Measurements from ENCODE around the gene MRPL16. TPM values are rescaled to one million over a fixed set of nuclear protein-coding genes. Genes with fewer than 3 reads are reported as not detected.

Gene MRPL16
- total and polyA plus RNA-seq, 2 of the 13 experiments (the other 11 are each of a cell fraction or from before 2014, with no cell fraction given): 45.3 to 62.6 TPM

DNA sequence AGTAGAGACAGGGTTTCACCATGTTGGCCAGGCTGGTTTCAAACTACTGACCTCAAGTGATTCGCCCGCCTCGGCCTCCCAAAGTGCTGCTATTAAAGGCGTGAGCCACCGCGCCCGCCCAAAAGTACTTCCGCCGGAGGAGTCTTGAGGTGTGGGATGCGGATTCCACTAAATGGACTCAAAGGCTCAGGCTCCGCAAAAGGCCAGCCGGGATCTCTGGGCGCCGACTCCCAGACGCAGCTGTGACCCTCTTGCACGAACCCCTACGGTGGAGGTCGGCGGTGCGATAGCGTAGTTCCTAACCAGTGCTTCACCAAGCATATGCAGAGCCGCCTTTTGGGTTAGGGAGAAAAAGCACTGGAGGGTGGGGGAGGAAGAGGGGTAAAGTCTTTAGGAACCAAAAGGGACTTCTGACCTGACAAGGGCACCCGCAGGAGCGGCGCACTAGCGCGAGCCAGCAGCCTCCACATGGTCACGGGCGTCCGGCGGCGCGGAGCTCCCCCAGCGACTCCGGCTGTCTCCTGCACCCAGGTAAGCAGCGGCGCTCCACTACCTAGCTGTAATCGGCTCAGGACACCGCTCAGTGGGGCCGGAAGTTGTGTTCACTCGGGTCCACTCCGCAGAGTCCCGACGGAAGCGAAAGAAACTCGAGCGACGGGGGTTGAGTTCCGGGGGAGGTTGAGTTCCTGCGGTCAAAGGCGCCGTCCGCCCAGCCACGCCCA, at the start of gene MRPL16 (continued):
- TF ChIP-seq ZNF569 (CRISPR knock-in tag; IDR thresholded peaks at IDR 0.05; ENCODE audit: borderline replicate concordance) (no peak), HOXA3 (CRISPR knock-in tag; IDR thresholded peaks at IDR 0.05) (peak; percentile 85), ISL2 (CRISPR knock-in tag; IDR thresholded peaks at IDR 0.05) (peak; percentile 52), NKX3-1 (CRISPR knock-in tag; IDR thresholded peaks at IDR 0.05) (no peak), RFXAP (CRISPR knock-in tag; IDR thresholded peaks at IDR 0.05; ENCODE audit: borderline replicate concordance) (peak; percentile 74; the same call in 1 of the 2 replicates), ZNF224 (CRISPR knock-in tag; IDR thresholded peaks at IDR 0.05) (peak; percentile 79; the same call in 1 of the 2 replicates), HMG20A (CRISPR knock-in tag; IDR thresholded peaks at IDR 0.05; ENCODE audit: borderline replicate concordance) (no peak), RXRB (CRISPR knock-in tag; IDR thresholded peaks at IDR 0.05; ENCODE audit: borderline replicate concordance) (peak; percentile 66), TBX3 (IDR thresholded peaks at IDR 0.05; ENCODE audit: borderline replicate concordance) (no peak), ZSCAN21 (CRISPR knock-in tag; IDR thresholded peaks at IDR 0.05; ENCODE audit: borderline replicate concordance) (no peak; the same call in 1 of the 2 replicates), SKI (IDR thresholded peaks at IDR 0.05; ENCODE audit: partially characterized antibody) (peak; percentile 29), ZNF562 (CRISPR knock-in tag; IDR thresholded peaks at IDR 0.05; ENCODE audit: borderline replicate concordance) (no peak), ZMYM2 (CRISPR knock-in tag; IDR thresholded peaks at IDR 0.05) (no peak), MAZ (IDR thresholded peaks at IDR 0.05; ENCODE audit: borderline replicate concordance, low read depth, low read length) (peak; percentile 73), MAZ (CRISPR knock-in tag; IDR thresholded peaks at IDR 0.05; ENCODE audit: low read depth) (0 out of 2 replicates have a peak, but pooled peaks have one; percentile 52), SATB2 (CRISPR knock-in tag; IDR thresholded peaks at IDR 0.05) (no peak)
- TF ChIP-seq, protein P1, sequence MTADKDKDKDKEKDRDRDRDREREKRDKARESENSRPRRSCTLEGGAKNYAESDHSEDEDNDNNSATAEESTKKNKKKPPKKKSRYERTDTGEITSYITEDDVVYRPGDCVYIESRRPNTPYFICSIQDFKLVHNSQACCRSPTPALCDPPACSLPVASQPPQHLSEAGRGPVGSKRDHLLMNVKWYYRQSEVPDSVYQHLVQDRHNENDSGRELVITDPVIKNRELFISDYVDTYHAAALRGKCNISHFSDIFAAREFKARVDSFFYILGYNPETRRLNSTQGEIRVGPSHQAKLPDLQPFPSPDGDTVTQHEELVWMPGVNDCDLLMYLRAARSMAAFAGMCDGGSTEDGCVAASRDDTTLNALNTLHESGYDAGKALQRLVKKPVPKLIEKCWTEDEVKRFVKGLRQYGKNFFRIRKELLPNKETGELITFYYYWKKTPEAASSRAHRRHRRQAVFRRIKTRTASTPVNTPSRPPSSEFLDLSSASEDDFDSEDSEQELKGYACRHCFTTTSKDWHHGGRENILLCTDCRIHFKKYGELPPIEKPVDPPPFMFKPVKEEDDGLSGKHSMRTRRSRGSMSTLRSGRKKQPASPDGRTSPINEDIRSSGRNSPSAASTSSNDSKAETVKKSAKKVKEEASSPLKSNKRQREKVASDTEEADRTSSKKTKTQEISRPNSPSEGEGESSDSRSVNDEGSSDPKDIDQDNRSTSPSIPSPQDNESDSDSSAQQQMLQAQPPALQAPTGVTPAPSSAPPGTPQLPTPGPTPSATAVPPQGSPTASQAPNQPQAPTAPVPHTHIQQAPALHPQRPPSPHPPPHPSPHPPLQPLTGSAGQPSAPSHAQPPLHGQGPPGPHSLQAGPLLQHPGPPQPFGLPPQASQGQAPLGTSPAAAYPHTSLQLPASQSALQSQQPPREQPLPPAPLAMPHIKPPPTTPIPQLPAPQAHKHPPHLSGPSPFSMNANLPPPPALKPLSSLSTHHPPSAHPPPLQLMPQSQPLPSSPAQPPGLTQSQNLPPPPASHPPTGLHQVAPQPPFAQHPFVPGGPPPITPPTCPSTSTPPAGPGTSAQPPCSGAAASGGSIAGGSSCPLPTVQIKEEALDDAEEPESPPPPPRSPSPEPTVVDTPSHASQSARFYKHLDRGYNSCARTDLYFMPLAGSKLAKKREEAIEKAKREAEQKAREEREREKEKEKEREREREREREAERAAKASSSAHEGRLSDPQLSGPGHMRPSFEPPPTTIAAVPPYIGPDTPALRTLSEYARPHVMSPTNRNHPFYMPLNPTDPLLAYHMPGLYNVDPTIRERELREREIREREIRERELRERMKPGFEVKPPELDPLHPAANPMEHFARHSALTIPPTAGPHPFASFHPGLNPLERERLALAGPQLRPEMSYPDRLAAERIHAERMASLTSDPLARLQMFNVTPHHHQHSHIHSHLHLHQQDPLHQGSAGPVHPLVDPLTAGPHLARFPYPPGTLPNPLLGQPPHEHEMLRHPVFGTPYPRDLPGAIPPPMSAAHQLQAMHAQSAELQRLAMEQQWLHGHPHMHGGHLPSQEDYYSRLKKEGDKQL (CRISPR knock-in tag; IDR thresholded peaks at IDR 0.05; ENCODE audit: low read depth): peak; percentile 23; the same call in 1 of the 2 replicates
- TF ChIP-seq, protein P2, sequence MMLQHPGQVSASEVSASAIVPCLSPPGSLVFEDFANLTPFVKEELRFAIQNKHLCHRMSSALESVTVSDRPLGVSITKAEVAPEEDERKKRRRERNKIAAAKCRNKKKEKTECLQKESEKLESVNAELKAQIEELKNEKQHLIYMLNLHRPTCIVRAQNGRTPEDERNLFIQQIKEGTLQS (CRISPR knock-in tag; IDR thresholded peaks at IDR 0.05): no peak
- TF ChIP-seq, protein P3, sequence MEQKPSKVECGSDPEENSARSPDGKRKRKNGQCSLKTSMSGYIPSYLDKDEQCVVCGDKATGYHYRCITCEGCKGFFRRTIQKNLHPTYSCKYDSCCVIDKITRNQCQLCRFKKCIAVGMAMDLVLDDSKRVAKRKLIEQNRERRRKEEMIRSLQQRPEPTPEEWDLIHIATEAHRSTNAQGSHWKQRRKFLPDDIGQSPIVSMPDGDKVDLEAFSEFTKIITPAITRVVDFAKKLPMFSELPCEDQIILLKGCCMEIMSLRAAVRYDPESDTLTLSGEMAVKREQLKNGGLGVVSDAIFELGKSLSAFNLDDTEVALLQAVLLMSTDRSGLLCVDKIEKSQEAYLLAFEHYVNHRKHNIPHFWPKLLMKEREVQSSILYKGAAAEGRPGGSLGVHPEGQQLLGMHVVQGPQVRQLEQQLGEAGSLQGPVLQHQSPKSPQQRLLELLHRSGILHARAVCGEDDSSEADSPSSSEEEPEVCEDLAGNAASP (CRISPR knock-in tag; IDR thresholded peaks at IDR 0.05; ENCODE audit: borderline replicate concordance): peak; percentile 71
- TF ChIP-seq, protein P4, sequence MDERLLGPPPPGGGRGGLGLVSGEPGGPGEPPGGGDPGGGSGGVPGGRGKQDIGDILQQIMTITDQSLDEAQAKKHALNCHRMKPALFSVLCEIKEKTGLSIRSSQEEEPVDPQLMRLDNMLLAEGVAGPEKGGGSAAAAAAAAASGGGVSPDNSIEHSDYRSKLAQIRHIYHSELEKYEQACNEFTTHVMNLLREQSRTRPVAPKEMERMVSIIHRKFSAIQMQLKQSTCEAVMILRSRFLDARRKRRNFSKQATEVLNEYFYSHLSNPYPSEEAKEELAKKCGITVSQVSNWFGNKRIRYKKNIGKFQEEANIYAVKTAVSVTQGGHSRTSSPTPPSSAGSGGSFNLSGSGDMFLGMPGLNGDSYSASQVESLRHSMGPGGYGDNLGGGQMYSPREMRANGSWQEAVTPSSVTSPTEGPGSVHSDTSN (CRISPR knock-in tag; IDR thresholded peaks at IDR 0.05): no peak
- TF ChIP-seq, protein P5, sequence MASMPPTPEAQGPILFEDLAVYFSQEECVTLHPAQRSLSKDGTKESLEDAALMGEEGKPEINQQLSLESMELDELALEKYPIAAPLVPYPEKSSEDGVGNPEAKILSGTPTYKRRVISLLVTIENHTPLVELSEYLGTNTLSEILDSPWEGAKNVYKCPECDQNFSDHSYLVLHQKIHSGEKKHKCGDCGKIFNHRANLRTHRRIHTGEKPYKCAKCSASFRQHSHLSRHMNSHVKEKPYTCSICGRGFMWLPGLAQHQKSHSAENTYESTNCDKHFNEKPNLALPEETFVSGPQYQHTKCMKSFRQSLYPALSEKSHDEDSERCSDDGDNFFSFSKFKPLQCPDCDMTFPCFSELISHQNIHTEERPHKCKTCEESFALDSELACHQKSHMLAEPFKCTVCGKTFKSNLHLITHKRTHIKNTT (CRISPR knock-in tag; IDR thresholded peaks at IDR 0.05): no peak
